ENCODE results near the gene COA5.

Gene COA5

GRCh38 chr2:98608116-98608961 lies at the start of gene COA5, which contains the start of gene UNC50:
Gene COA5 (minus strand): TSS chr2:98608512. CDS start chr2:98608405, 107 bp downstream.
Gene UNC50 (plus strand): TSS chr2:98608589. CDS start chr2:98609760, 1,171 bp downstream.
- DNase-seq: peak; percentile 89

GRCh38 chr2:98656800-98657199 lies 48.5 kb upstream of the COA5 start:
- no peak for DNase-seq

GRCh38 chr2:98654699-98655495 lies 46.6 kb upstream of the COA5 start:
- DNase-seq: no peak

GRCh38 chr2:98650998-98651397 lies 42.7 kb upstream of the COA5 start:
- DNase-seq: no peak

GRCh38 chr2:98649992-98650375 lies 41.7 kb upstream of the COA5 start:
- DNase-seq: no peak

GRCh38 chr2:98649135-98649991 lies 41.1 kb upstream of the COA5 start:
- peak; percentile 81 to 82 for DNase-seq

GRCh38 chr2:98648451-98648850 lies 40.1 kb upstream of the COA5 start:
- no peak for DNase-seq

- no peak for DNase-seq
These were observed 39.3 kb upstream of the COA5 start for GRCh38 chr2:98647636-98648035.

- no peak for DNase-seq
These were observed 35.3 kb upstream of the COA5 start for GRCh38 chr2:98643496-98644100.

GRCh38 chr2:98637401-98638147 lies 29.3 kb upstream of the COA5 start:
- peak; percentile 23 to 41 for DNase-seq

- DNase-seq: peak; percentile 45 to 54
These were observed 26.2 kb upstream of the COA5 start for GRCh38 chr2:98634406-98635092.

GRCh38 chr2:98632351-98632750 lies 24.0 kb upstream of the COA5 start:
- DNase-seq: no peak

- no peak for DNase-seq
These were observed 15.3 kb upstream of the COA5 start for GRCh38 chr2:98623657-98624056.

- no peak for DNase-seq
These were observed 8.8 kb upstream of the COA5 start for GRCh38 chr2:98617149-98617548.

GRCh38 chr2:98615481-98615880 lies 7.2 kb upstream of the COA5 start:
- DNase-seq: no peak

- no peak for DNase-seq
These were observed 5.9 kb upstream of the COA5 start for GRCh38 chr2:98614024-98614739.

GRCh38 chr2:98608962-98609604 lies 771 bp upstream of the COA5 start:
- DNase-seq: no peak

GRCh38 chr2:98607741-98608115 lies 584 bp downstream of the COA5 start:
- DNase-seq: no peak

GRCh38 chr2:98607104-98607503 lies 1.2 kb downstream of the COA5 start:
- DNase-seq: no peak

- no peak for DNase-seq
These were observed 1.9 kb downstream of the COA5 start for GRCh38 chr2:98606431-98606830.
